Prostate gland (tissue), 2 donors: Measurements from ENCODE around the gene ELOVL3. TPM values are rescaled to one million over a fixed set of nuclear protein-coding genes. Genes with fewer than 3 reads are reported as not detected.

Experiments
- DNase-seq: peaks from one replicate; pipeline ENCODE4 v3.0.0-alpha.2; 2019; ENCODE audit warnings: low spot score
- H3K27ac ChIP-seq, 2 donors: fragments of 200-600 bp; sonication (generic); 2 replicates each; pipeline ENCODE4 v1.5.1; 2017 to 2019
- H3K27me3 ChIP-seq: fragments of 200-600 bp; sonication (generic); replicated peaks from 2 replicates; pipeline ENCODE4 v1.5.1; 2019; ENCODE audit not compliant: insufficient read depth
- H3K36me3 ChIP-seq, 2 donors: fragments of 200-600 bp; sonication (generic); 1 replicate in 1 of 2; 2 replicates in 1 of 2; pipeline versions ENCODE4 v1.5.1 to v1.8.1; 2017 to 2019
- H3K4me1 ChIP-seq: fragments of 200-600 bp; sonication (generic); replicated peaks from 2 replicates; pipeline ENCODE4 v1.5.1; 2019
- H3K4me3 ChIP-seq, 2 donors: fragments of 200-600 bp; sonication (generic); 2 replicates each; pipeline ENCODE4 v1.5.1; 2017 to 2019
- H3K9me3 ChIP-seq: fragments of 200-600 bp; sonication (generic); 2 replicates; pipeline ENCODE4 v1.5.1; 2017
- CTCF ChIP-seq, 4 experiments: fragments of 200-600 bp in 2 of 4; fragments of 450-650 bp in 2 of 4; sonication (generic) in 2 of 4; IDR thresholded peaks; 1 replicate in 3 of 4; 2 replicates in 1 of 4; pipeline ENCODE4 v1.5.1; 2016 to 2019; ENCODE audit warnings: antibody characterized with exemption in 4 of 4, mild to moderate bottlenecking in 2 of 4, moderate library complexity in 2 of 4
- POLR2A ChIP-seq: fragments of 450-650 bp; IDR thresholded peaks from one replicate; pipeline ENCODE4 v1.6.1; 2016; ENCODE audit warnings: antibody characterized with exemption, mild to moderate bottlenecking
- POLR2AphosphoS5 ChIP-seq: sonication (generic); formaldehyde crosslinking; IDR thresholded peaks from one replicate; pipeline ENCODE4 v1.6.1; 2017; ENCODE audit warnings: antibody characterized with exemption
- WGBS: methylation state at CpG from one replicate; pipeline ENCODE4 v1.1.5; 2018; 5-methylcytosine and 5-hydroxymethylcytosine counted together
- intact Hi-C: fragments of 100-400 bp; cut with DNase I; formaldehyde crosslinking; loops from one replicate; pipeline ENCODE4 v1.14.2; 2022
- total RNA-seq, 2 donors: library from RNA; depleted of rRNA; stranded (reverse); fragments of >200 nt; gene quantifications; one replicate each; pipeline ENCODE4 v1.1.0, GENCODE V29; 2016

The ELOVL3 gene
- total RNA-seq, 2 donors from 2014 or later: 4.4 TPM; not detected in 1

GRCh38 chr10:102191956-102192355 lies 34.1 kb upstream of the ELOVL3 start:
- no peak overlapping the region for H3K27ac ChIP-seq
- no peaks in the 10 kb centered on the region for H3K4me1 ChIP-seq
- no peaks in the 10 kb centered on the region for H3K27me3 ChIP-seq
- 78% methylated on average over 7 of the region's 7 CpGs for WGBS
- H3K4me3 ChIP-seq: no peak overlapping the region
- H3K9me3 ChIP-seq: no peaks in the 10 kb centered on the region
- TF ChIP-seq CTCF (IDR thresholded peaks at IDR 0.05) (no peak), POLR2AphosphoS5 (no peak), POLR2A (no peak)
- intact Hi-C loops: no loop called here
- DNase-seq: no peak
- H3K36me3 ChIP-seq: no peaks in the 10 kb centered on the region

- no peaks in the 10 kb centered on the region for H3K9me3 ChIP-seq
- no peak overlapping the region for H3K4me3 ChIP-seq
- intact Hi-C loops: no loop called here
- no peaks in the 10 kb centered on the region for H3K36me3 ChIP-seq
- no peak overlapping the region for H3K27ac ChIP-seq
- no peak for DNase-seq
- H3K4me1 ChIP-seq: no peaks in the 10 kb centered on the region
- no peak for TF ChIP-seq POLR2AphosphoS5
- TF ChIP-seq CTCF (IDR thresholded peaks at IDR 0.05): no peak
- no peaks in the 10 kb centered on the region for H3K27me3 ChIP-seq
- WGBS: 83% methylated on average over 6 of the region's 6 CpGs
These were observed 30.7 kb upstream of the ELOVL3 start for GRCh38 chr10:102195296-102195870.

GRCh38 chr10:102196893-102197292 lies 29.2 kb upstream of the ELOVL3 start:
- Histone ChIP-seq H3K4me3 (no peak overlapping the region), H3K9me3 (no peaks in the 10 kb centered on the region), H3K27me3 (no peaks in the 10 kb centered on the region), H3K4me1 (no peaks in the 10 kb centered on the region), H3K36me3 (no peaks in the 10 kb centered on the region), H3K27ac (no peak overlapping the region)
- intact Hi-C loops: no loop called here
- 86% methylated on average over 2 of the region's 2 CpGs for WGBS
- DNase-seq: no peak
- TF ChIP-seq POLR2AphosphoS5 (no peak), POLR2A (no peak), CTCF (IDR thresholded peaks at IDR 0.05) (no peak)

GRCh38 chr10:102198027-102198426 lies 28.1 kb upstream of the ELOVL3 start:
- Histone ChIP-seq H3K9me3 (no peaks in the 10 kb centered on the region), H3K27me3 (no peaks in the 10 kb centered on the region), H3K36me3 (no peaks in the 10 kb centered on the region), H3K27ac (no peak overlapping the region), H3K4me1 (no peaks in the 10 kb centered on the region), H3K4me3 (no peak overlapping the region)
- intact Hi-C loops: no loop called here
- DNase-seq: no peak
- TF ChIP-seq POLR2A (no peak), CTCF (IDR thresholded peaks at IDR 0.05) (no peak), POLR2AphosphoS5 (no peak)
- WGBS: 80% methylated on average over 2 of the region's 2 CpGs
